ENCODE results near the gene RNF212.
"Not testable (repeated sequence)": the region's sequence is repeated elsewhere in the genome, so short reads cannot be mapped to it uniquely, and the experiment has no call there.

RNF212 gene

DNA sequence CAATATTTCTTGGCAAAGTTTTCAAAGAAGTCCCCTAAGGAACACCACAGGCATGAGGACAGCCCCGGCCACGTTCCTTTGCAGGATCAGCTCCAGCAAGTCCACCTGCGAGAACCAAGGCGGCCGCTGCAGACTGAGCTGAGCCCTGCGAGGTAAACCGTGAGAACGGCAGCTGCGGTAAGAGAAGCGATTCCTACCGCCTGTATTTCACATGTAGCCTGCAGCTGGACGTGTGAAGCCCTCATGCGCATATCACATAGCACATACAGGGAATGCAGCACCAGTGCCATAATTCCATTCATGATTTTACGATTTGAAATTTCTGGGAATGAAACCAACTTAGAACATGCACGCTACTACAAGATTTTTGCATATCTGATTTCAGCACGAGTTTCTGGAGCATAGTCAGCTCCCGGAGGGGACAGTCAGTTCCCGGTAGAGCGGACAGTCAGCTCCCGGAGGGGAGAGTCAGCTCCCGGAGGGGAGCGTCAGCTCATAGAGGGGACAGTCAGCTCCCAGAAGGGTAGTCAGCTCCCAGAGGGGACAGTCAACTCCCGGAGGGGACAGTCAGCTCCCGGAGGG lies 60.2 kb downstream of the RNF212 start:
- DNase-seq (ENCODE audit: insufficient read length, low spot score) (no peak), FAIRE-seq (no peak)
- TF ChIP-seq POLR2AphosphoS5 (IDR thresholded peaks at IDR 0.05; ENCODE audit: low read depth, low read length) (no peak), POU2F2 (IDR thresholded peaks at IDR 0.05; ENCODE audit: low read depth, low read length) (no peak), PAX5 (IDR thresholded peaks at IDR 0.05; ENCODE audit: insufficient read depth, low read length, severe bottlenecking) (no peak), SPI1 (IDR thresholded peaks at IDR 0.05; ENCODE audit: low read depth, low read length) (no peak), POLR2A (IDR thresholded peaks at IDR 0.05; ENCODE audit: low read depth, low read length) (no peak), TAF1 (IDR thresholded peaks at IDR 0.05; ENCODE audit: low read depth, low read length) (no peak)

GRCh38 chr4:1052231-1052671 lies 61.1 kb downstream of the RNF212 start:
- no peak for FAIRE-seq
- DNase-seq (ENCODE audit: insufficient read length, low spot score): no peak
- TF ChIP-seq POU2F2 (IDR thresholded peaks at IDR 0.05; ENCODE audit: low read depth, low read length) (no peak), SPI1 (IDR thresholded peaks at IDR 0.05; ENCODE audit: low read depth, low read length) (no peak), POLR2A (IDR thresholded peaks at IDR 0.05; ENCODE audit: low read depth, low read length) (no peak), POLR2AphosphoS5 (IDR thresholded peaks at IDR 0.05; ENCODE audit: low read depth, low read length) (no peak), TAF1 (IDR thresholded peaks at IDR 0.05; ENCODE audit: low read depth, low read length) (no peak), PAX5 (IDR thresholded peaks at IDR 0.05; ENCODE audit: insufficient read depth, low read length, severe bottlenecking) (no peak)

GRCh38 chr4:1051472-1051871 lies 61.9 kb downstream of the RNF212 start:
- TF ChIP-seq TAF1 (IDR thresholded peaks at IDR 0.05; ENCODE audit: low read depth, low read length): no peak
- TF ChIP-seq PAX5 (IDR thresholded peaks at IDR 0.05; ENCODE audit: insufficient read depth, low read length, severe bottlenecking): no peak
- no peak for TF ChIP-seq POLR2A (IDR thresholded peaks at IDR 0.05; ENCODE audit: low read depth, low read length)
- no peak for TF ChIP-seq POLR2AphosphoS5 (IDR thresholded peaks at IDR 0.05; ENCODE audit: low read depth, low read length)
- TF ChIP-seq POU2F2 (IDR thresholded peaks at IDR 0.05; ENCODE audit: low read depth, low read length): no peak
- no peak for TF ChIP-seq SPI1 (IDR thresholded peaks at IDR 0.05; ENCODE audit: low read depth, low read length)
- no peak for FAIRE-seq
- DNase-seq (ENCODE audit: insufficient read length, low spot score): no peak

DNA sequence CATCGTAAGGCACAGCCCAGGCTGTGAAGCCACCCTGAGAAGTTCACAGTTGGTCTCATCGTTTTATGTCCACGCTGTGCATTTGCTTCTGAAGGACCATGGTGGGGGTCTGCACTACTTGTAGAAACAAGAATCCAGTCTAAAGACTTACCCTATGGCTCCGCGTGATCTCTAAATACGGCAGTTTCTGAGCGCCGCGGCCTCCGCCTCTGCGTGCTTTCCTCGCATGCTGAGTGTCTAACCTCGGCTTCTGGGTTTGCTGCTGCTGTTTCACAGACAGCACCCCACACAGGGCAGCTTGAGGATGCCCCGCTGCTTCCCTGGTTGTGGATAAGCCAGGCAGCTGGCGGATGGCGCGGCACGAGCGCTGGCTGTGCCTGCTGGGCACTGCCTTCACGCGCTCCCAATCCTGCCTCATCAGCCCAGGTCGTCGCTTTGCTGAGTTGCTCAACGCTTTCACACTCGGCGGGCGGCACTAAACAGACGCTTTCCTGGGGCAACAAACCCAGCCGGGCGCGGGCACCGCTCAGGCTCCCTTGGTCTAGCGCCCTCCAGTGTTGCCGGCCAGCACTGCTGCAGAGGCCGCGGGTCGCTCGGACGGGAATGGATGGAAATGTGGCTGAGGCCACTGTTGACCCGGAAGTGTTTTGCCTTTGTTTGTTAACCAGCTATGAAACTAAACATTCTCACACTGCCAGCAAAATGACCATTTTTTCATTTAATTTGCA lies 62.7 kb downstream of the RNF212 start:
- DNase-seq (ENCODE audit: insufficient read length, low spot score) (no peak), FAIRE-seq (no peak)
- TF ChIP-seq SPI1 (IDR thresholded peaks at IDR 0.05; ENCODE audit: low read depth, low read length): no peak

- DNase-seq (ENCODE audit: insufficient read length, low spot score): no peak
- FAIRE-seq: no peak
- no peak for TF ChIP-seq POLR2A (IDR thresholded peaks at IDR 0.05; ENCODE audit: low read depth, low read length)
- TF ChIP-seq SPI1 (IDR thresholded peaks at IDR 0.05; ENCODE audit: low read depth, low read length): no peak
- no peak for TF ChIP-seq TAF1 (IDR thresholded peaks at IDR 0.05; ENCODE audit: low read depth, low read length)
- no peak for TF ChIP-seq POU2F2 (IDR thresholded peaks at IDR 0.05; ENCODE audit: low read depth, low read length)
- TF ChIP-seq POLR2AphosphoS5 (IDR thresholded peaks at IDR 0.05; ENCODE audit: low read depth, low read length): no peak
- TF ChIP-seq PAX5 (IDR thresholded peaks at IDR 0.05; ENCODE audit: insufficient read depth, low read length, severe bottlenecking): no peak
These were observed 63.8 kb downstream of the RNF212 start for GRCh38 chr4:1049591-1049905.

- TF ChIP-seq PAX5 (IDR thresholded peaks at IDR 0.05; ENCODE audit: insufficient read depth, low read length, severe bottlenecking) (no peak), POU2F2 (IDR thresholded peaks at IDR 0.05; ENCODE audit: low read depth, low read length) (no peak), POLR2A (IDR thresholded peaks at IDR 0.05; ENCODE audit: low read depth, low read length) (no peak), TAF1 (IDR thresholded peaks at IDR 0.05; ENCODE audit: low read depth, low read length) (no peak), SPI1 (IDR thresholded peaks at IDR 0.05; ENCODE audit: low read depth, low read length) (no peak), POLR2AphosphoS5 (IDR thresholded peaks at IDR 0.05; ENCODE audit: low read depth, low read length) (no peak)
- FAIRE-seq (no peak), DNase-seq (ENCODE audit: insufficient read length, low spot score) (no peak)
These were observed 64.4 kb downstream of the RNF212 start for GRCh38 chr4:1048773-1049590.

- TF ChIP-seq POU2F2 (IDR thresholded peaks at IDR 0.05; ENCODE audit: low read depth, low read length) (no peak), POLR2AphosphoS5 (IDR thresholded peaks at IDR 0.05; ENCODE audit: low read depth, low read length) (no peak), POLR2A (IDR thresholded peaks at IDR 0.05; ENCODE audit: low read depth, low read length) (no peak), PAX5 (IDR thresholded peaks at IDR 0.05; ENCODE audit: insufficient read depth, low read length, severe bottlenecking) (no peak), SPI1 (IDR thresholded peaks at IDR 0.05; ENCODE audit: low read depth, low read length) (no peak), TAF1 (IDR thresholded peaks at IDR 0.05; ENCODE audit: low read depth, low read length) (no peak)
- DNase-seq (ENCODE audit: insufficient read length, low spot score): no peak
- no peak for FAIRE-seq
These were observed 65.2 kb downstream of the RNF212 start for GRCh38 chr4:1047976-1048772.

GRCh38 chr4:1047106-1047975 lies 66.0 kb downstream of the RNF212 start:
- TF ChIP-seq PAX5 (IDR thresholded peaks at IDR 0.05; ENCODE audit: insufficient read depth, low read length, severe bottlenecking): no peak
- no peak for TF ChIP-seq POLR2A (IDR thresholded peaks at IDR 0.05; ENCODE audit: low read depth, low read length)
- TF ChIP-seq SPI1 (IDR thresholded peaks at IDR 0.05; ENCODE audit: low read depth, low read length): no peak
- no peak for TF ChIP-seq TAF1 (IDR thresholded peaks at IDR 0.05; ENCODE audit: low read depth, low read length)
- no peak for TF ChIP-seq POU2F2 (IDR thresholded peaks at IDR 0.05; ENCODE audit: low read depth, low read length)
- no peak for TF ChIP-seq POLR2AphosphoS5 (IDR thresholded peaks at IDR 0.05; ENCODE audit: low read depth, low read length)
- DNase-seq (ENCODE audit: insufficient read length, low spot score) (peak; percentile 25), FAIRE-seq (no peak)

GRCh38 chr4:1046581-1047011 lies 66.8 kb downstream of the RNF212 start:
- not testable (repeated sequence) for DNase-seq (ENCODE audit: insufficient read length, low spot score); FAIRE-seq

Measured in GM12891 (cell line).